Vagina (tissue), 2 donors: Measurements from ENCODE around the gene ADAMTS16. TPM values are rescaled to one million over a fixed set of nuclear protein-coding genes. Genes with fewer than 3 reads are reported as not detected.

Experiments used
- DNase-seq, 2 donors: peaks; one replicate each; pipeline ENCODE4 v3.0.0-alpha.2; 2017; ENCODE audit errors: extremely low spot score in 2 of 2
- H3K27ac ChIP-seq: fragments of 200-600 bp; sonication (generic); one replicate; pipeline ENCODE4 v1.5.1; 2019
- H3K27me3 ChIP-seq: fragments of 200-600 bp; sonication (generic); one replicate; pipeline ENCODE4 v1.5.1; 2019
- H3K36me3 ChIP-seq, 2 donors: fragments of 200-600 bp; sonication (generic); one replicate each; pipeline ENCODE4 v1.5.1; 2017 to 2019
- H3K4me1 ChIP-seq: fragments of 200-600 bp; sonication (generic); one replicate; pipeline ENCODE4 v1.5.1; 2019
- H3K4me3 ChIP-seq, 2 donors: fragments of 200-600 bp; sonication (generic); 1 replicate in 1 of 2; 2 replicates in 1 of 2; pipeline ENCODE4 v1.5.1; 2016 to 2019
- H3K9me3 ChIP-seq: fragments of 200-600 bp; sonication (generic); one replicate; pipeline ENCODE4 v1.5.1; 2019
- POLR2A ChIP-seq, 2 donors: fragments of 450-650 bp; IDR thresholded peaks; one replicate each; pipeline ENCODE4 v1.6.1; 2017; ENCODE audit warnings: antibody characterized with exemption in 2 of 2, mild to moderate bottlenecking in 2 of 2, moderate library complexity in 2 of 2
- POLR2AphosphoS5 ChIP-seq, 2 donors: sonication (generic); formaldehyde crosslinking; IDR thresholded peaks; one replicate each; pipeline ENCODE4 v1.9.0; 2017; ENCODE audit warnings: antibody characterized with exemption in 2 of 2, mild to moderate bottlenecking in 2 of 2, low read depth in 1 of 2; ENCODE audit not compliant: insufficient read depth in 1 of 2
- intact Hi-C: fragments of 100-400 bp; cut with DNase I; formaldehyde crosslinking; loops from one replicate; pipeline ENCODE4 v1.15.1; 2023
- total RNA-seq: library from RNA; depleted of rRNA; stranded (reverse); fragments of >200 nt; gene quantifications from one replicate; pipeline ENCODE4 v1.2.3, GENCODE V29; 2016
- TF ChIP-seq, protein P1 (sequence below), 3 experiments: fragments of 450-650 bp in 2 of 3; fragments of 200-600 bp in 1 of 3; sonication (generic) in 1 of 3; IDR thresholded peaks; one replicate each; pipeline ENCODE4 v1.5.1; 2017 to 2019; ENCODE audit warnings: antibody characterized with exemption in 3 of 3, mild to moderate bottlenecking in 2 of 3, moderate library complexity in 2 of 3

Gene ADAMTS16
- total RNA-seq, 1 donor from 2014 or later: 0.49 TPM

DNA sequence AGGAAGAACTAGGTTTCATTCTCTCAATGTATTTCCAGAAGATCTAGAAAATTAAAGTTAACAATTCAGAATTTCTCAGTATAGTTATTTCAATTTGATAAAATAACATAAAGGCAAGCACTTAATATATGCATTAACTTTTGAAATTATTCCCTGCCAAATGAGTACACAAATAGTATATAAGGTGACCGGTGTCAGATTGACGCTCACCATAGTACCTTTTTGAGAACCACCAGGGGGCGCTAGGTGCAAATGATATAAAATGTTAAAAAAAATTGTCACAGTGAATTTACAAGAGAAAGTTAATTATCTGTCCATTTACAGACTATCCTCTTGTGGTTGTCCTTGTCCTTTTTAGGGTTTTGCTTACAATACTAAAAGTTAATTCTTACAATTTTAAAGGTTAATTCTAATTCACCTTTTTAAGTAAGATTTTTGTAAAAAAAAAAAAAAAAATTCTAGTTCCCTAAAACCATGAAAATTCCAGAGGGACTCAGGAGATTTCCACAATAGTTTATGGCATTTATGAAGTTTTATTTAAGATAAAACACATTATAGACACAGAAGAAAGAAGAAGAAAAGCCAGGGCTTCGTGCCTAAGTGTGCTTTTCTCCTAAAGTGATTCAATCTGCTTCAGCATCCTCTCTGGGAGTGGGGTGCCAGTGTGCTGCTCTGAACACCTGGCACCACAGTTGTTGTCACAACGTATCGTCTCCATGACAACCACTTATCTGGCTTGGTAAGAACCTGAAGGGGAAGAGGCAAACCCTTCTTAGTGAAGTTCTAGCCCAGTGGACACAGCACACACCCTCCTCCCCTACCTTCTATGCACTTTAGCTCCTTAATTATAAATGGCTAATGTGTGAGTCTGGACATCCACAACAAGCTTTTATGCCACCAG lies 1.7 kb downstream of the ADAMTS16 start:
- no peak for TF ChIP-seq POLR2A (IDR thresholded peaks at IDR 0.05)
- TF ChIP-seq, protein P1, sequence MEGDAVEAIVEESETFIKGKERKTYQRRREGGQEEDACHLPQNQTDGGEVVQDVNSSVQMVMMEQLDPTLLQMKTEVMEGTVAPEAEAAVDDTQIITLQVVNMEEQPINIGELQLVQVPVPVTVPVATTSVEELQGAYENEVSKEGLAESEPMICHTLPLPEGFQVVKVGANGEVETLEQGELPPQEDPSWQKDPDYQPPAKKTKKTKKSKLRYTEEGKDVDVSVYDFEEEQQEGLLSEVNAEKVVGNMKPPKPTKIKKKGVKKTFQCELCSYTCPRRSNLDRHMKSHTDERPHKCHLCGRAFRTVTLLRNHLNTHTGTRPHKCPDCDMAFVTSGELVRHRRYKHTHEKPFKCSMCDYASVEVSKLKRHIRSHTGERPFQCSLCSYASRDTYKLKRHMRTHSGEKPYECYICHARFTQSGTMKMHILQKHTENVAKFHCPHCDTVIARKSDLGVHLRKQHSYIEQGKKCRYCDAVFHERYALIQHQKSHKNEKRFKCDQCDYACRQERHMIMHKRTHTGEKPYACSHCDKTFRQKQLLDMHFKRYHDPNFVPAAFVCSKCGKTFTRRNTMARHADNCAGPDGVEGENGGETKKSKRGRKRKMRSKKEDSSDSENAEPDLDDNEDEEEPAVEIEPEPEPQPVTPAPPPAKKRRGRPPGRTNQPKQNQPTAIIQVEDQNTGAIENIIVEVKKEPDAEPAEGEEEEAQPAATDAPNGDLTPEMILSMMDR (IDR thresholded peaks at IDR 0.05): peak; percentile 64 to 76 (median 72)
- no peak for TF ChIP-seq POLR2AphosphoS5 (IDR thresholded peaks at IDR 0.05; ENCODE audit: insufficient read depth in 1 of 2, low read depth in 1 of 2)
- H3K36me3 ChIP-seq: no peaks in the 10 kb centered on the region
- H3K27ac ChIP-seq: no peak overlapping the region
- intact Hi-C loops: loop anchor here (2.0 kb wide), 1 partner anchor 277 kb away; no protein-coding TSS in a partner anchor
- DNase-seq: peak in 1 of 2 donors; percentile 56
- H3K4me1 ChIP-seq: peaks cover 15% of the 10 kb centered on the region
- H3K4me3 ChIP-seq: no peak overlapping the region
- no peaks in the 10 kb centered on the region for H3K9me3 ChIP-seq
- peaks cover 15% of the 10 kb centered on the region for H3K27me3 ChIP-seq

DNA sequence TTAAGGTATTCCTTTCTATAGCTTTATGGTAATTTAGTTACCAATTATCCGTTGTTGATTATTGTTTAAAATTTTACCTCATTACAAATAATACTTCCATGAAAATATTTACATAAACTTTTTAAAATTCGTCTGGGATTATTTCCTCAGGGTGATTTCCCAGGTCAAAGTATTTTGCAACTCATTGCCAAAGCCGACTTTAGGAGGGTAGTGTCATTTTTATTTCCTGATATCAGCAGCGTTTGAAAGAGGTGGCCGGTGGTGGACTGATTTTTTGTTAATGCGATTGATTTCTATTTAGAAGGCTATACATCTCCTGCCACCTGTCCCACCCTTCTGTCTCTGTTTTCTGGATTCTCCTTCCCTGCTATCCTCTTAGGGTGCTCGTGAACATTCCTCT lies 4.3 kb downstream of the ADAMTS16 start:
- peaks cover 10% of the 10 kb centered on the region for H3K27me3 ChIP-seq
- no peak overlapping the region for H3K27ac ChIP-seq
- H3K4me1 ChIP-seq: peaks cover 13% of the 10 kb centered on the region
- H3K36me3 ChIP-seq: no peaks in the 10 kb centered on the region
- intact Hi-C loops: no loop called here
- no peak for DNase-seq
- TF ChIP-seq POLR2AphosphoS5 (IDR thresholded peaks at IDR 0.05; ENCODE audit: insufficient read depth in 1 of 2, low read depth in 1 of 2) (no peak), POLR2A (IDR thresholded peaks at IDR 0.05) (no peak)
- TF ChIP-seq, protein P1 (IDR thresholded peaks at IDR 0.05): no peak
- no peak overlapping the region for H3K4me3 ChIP-seq
- no peaks in the 10 kb centered on the region for H3K9me3 ChIP-seq

DNA sequence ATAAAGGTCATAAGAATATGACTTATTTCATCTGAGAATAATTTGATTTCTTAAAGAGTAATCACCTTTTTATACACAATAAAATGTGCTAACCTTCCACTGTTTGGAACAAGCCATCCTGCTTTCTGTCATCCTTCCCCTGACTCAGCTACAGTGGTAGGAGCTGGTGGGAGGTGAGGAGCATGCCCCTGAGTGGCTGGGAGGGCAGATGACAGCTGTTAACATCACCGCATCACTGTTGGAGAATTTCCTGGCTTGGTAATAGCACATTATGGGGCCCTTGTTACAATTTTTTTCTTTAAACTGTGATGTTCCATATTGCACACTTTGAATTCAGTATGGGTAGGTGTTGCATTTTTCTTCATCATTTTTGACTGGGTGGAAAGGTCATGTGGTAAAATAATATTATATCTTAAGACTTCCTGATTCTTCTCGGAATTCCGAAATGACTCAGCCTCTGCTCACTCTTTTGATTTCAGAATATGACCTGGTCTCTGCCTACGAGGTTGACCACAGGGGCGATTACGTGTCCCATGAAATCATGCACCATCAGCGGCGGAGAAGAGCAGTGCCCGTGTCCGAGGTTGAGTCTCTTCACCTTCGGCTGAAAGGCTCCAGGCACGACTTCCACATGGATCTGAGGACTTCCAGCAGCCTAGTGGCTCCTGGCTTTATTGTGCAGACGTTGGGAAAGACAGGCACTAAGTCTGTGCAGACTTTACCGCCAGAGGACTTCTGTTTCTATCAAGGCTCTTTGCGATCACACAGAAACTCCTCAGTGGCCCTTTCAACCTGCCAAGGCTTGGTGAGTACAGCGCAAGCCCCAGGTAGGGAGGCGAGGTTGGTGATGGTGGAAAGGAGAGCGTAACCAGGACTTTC lies 5.8 kb downstream of the ADAMTS16 start:
- H3K36me3 ChIP-seq: no peaks in the 10 kb centered on the region
- H3K4me1 ChIP-seq: no peaks in the 10 kb centered on the region
- DNase-seq: peak in 1 of 2 donors; percentile 83
- no peaks in the 10 kb centered on the region for H3K9me3 ChIP-seq
- H3K4me3 ChIP-seq: no peak overlapping the region
- TF ChIP-seq POLR2AphosphoS5 (IDR thresholded peaks at IDR 0.05; ENCODE audit: insufficient read depth in 1 of 2, low read depth in 1 of 2): no peak
- TF ChIP-seq POLR2A (IDR thresholded peaks at IDR 0.05): no peak
- TF ChIP-seq, protein P1 (IDR thresholded peaks at IDR 0.05): no peak
- H3K27me3 ChIP-seq: no peaks in the 10 kb centered on the region
- intact Hi-C loops: no loop called here
- H3K27ac ChIP-seq: no peak overlapping the region

DNA sequence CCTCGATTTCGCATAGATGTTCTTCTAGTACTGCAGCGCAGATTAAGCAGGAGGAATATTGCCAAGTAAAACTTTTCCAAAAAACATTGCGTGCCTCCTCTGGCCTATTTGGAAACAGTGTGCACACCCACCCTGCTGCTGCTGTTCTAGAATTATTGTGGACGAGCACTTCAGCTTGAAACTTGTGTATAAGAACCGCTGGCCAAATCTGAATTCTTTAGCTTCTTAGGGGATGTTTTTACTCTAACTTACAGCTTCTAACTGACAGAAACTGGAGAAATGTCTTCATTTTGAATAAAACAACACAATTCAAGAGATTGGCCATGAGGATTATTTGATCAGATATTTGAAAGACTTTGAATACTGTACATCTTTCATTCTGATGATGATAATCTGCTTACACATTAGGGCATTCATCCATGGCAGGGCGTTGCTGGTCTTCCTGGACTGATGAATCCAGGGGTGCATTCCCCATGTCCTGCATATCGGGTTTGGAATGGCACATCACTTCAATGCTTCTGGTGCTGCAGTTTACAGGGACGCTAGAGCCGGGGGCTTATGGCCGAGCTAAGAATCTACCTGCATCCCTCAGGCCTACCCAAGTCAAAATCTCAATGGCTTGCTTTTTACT lies 6.5 kb downstream of the ADAMTS16 start:
- Histone ChIP-seq H3K27me3 (no peaks in the 10 kb centered on the region), H3K4me1 (no peaks in the 10 kb centered on the region), H3K27ac (no peak overlapping the region), H3K36me3 (no peaks in the 10 kb centered on the region), H3K4me3 (no peak overlapping the region), H3K9me3 (no peaks in the 10 kb centered on the region)
- DNase-seq: peak in 1 of 2 donors; percentile 20
- TF ChIP-seq, protein P1 (IDR thresholded peaks at IDR 0.05): no peak
- no peak for TF ChIP-seq POLR2AphosphoS5 (IDR thresholded peaks at IDR 0.05; ENCODE audit: insufficient read depth in 1 of 2, low read depth in 1 of 2)
- no peak for TF ChIP-seq POLR2A (IDR thresholded peaks at IDR 0.05)
- intact Hi-C loops: no loop called here
